HUES64 (cell line): Measurements from ENCODE around the gene ASIC4. TPM values are rescaled to one million over a fixed set of nuclear protein-coding genes. Genes with fewer than 3 reads are reported as not detected.
A peak's percentile ranks its signal among the peaks of the same experiment; 100 is the strongest.

ENCODE experiments used
- H3K27ac ChIP-seq: 2 replicates; pipeline ENCODE4 v1.7.0; 2013; ENCODE audit warnings: low read depth, low read length, inconsistent platforms
- H3K27me3 ChIP-seq: 2 replicates; pipeline ENCODE4 v1.6.1; 2013; ENCODE audit warnings: mild to moderate bottlenecking, low read length; ENCODE audit not compliant: insufficient read depth
- H3K36me3 ChIP-seq: 2 replicates; pipeline ENCODE4 v1.6.1; 2013; ENCODE audit warnings: mild to moderate bottlenecking, low read length; ENCODE audit not compliant: insufficient read depth
- H3K4me1 ChIP-seq: 2 replicates; pipeline ENCODE4 v1.6.1; 2013; ENCODE audit warnings: mild to moderate bottlenecking, low read length, moderate library complexity; ENCODE audit not compliant: insufficient read depth
- H3K4me3 ChIP-seq: 2 replicates; pipeline ENCODE4 v1.5.1; 2013; ENCODE audit warnings: mild to moderate bottlenecking, low read length, moderate library complexity
- H3K9ac ChIP-seq: 2 replicates; pipeline ENCODE4 v1.6.1; 2013; ENCODE audit warnings: mild to moderate bottlenecking, low read depth, low read length
- H3K9me3 ChIP-seq: 2 replicates; pipeline ENCODE4 v1.6.1; 2013; ENCODE audit warnings: low read depth, low read length; ENCODE audit not compliant: insufficient read depth
- WGBS: fragments of 150-250, 120-280 bp; methylation state at CpG from one replicate; pipeline ENCODE4 v1.1.7; 2013; ENCODE audit warnings: missing lambda C conversion rate; 5-methylcytosine and 5-hydroxymethylcytosine counted together
- polyA plus RNA-seq, 2 experiments: library from polyadenylated mRNA; stranded (reverse); fragments of 50-300 nt; gene quantifications; one replicate each; pipeline ENCODE4 v1.2.3, GENCODE V29; 2013

ASIC4 gene
- 0.10 TPM for polyA plus RNA-seq (2013, experiment 1 of 2)
- polyA plus RNA-seq (2013, experiment 2 of 2), result 0.51 TPM

- Histone ChIP-seq H3K4me1 (peaks cover 41% of the 10 kb centered on the region), H3K36me3 (no peaks in the 10 kb centered on the region), H3K27me3 (peaks cover 65% of the 10 kb centered on the region), H3K9ac (0 out of 2 replicates have a peak within 1 kb of the TSS, but pooled peaks have one; percentile 5), H3K4me3 (peak within 1 kb of the TSS; percentile 30; the same call in 1 of the 2 replicates), H3K9me3 (no peaks in the 10 kb centered on the region), H3K27ac (no peak within 1 kb of the TSS)
- WGBS, result 24% methylated on average over 31 of the region's 31 CpGs
Measured at GRCh38 chr2:219514196-219514761, at the start of gene ASIC4. ASIC4 (plus strand) TSS chr2:219514482; CDS start chr2:219514725, 243 bp downstream.

- WGBS, result 91% methylated on average over 47 of the region's 47 CpGs
- H3K4me3 ChIP-seq, result no peak overlapping the region
- H3K4me1 ChIP-seq, result peaks cover 7% of the 10 kb centered on the region; the same call in 1 of the 2 replicates
- no peaks in the 10 kb centered on the region for H3K27me3 ChIP-seq
- peaks cover 7% of the 10 kb centered on the region; the same call in 1 of the 2 replicates for H3K36me3 ChIP-seq
- no peaks in the 10 kb centered on the region for H3K9me3 ChIP-seq
- no peak overlapping the region for H3K9ac ChIP-seq
- no peak overlapping the region for H3K27ac ChIP-seq
Measured at GRCh38 chr2:219465659-219466561, 48.4 kb upstream of the ASIC4 start.

GRCh38 chr2:219466816-219467735 is 47.2 kb upstream of the ASIC4 start:
- H3K36me3 ChIP-seq, result peaks cover 7% of the 10 kb centered on the region; the same call in 1 of the 2 replicates
- no peaks in the 10 kb centered on the region for H3K9me3 ChIP-seq
- H3K9ac ChIP-seq, result no peak overlapping the region
- WGBS, result 90% methylated on average over 28 of the region's 28 CpGs
- no peak overlapping the region for H3K4me3 ChIP-seq
- no peaks in the 10 kb centered on the region for H3K4me1 ChIP-seq
- H3K27me3 ChIP-seq, result no peaks in the 10 kb centered on the region
- H3K27ac ChIP-seq, result no peak overlapping the region

- H3K4me1 ChIP-seq, result no peaks in the 10 kb centered on the region
- WGBS, result 96% methylated on average over 2 of the region's 2 CpGs
- no peak overlapping the region for H3K9ac ChIP-seq
- peaks cover 3% of the 10 kb centered on the region; the same call in 1 of the 2 replicates for H3K36me3 ChIP-seq
- H3K27ac ChIP-seq, result no peak overlapping the region
- H3K4me3 ChIP-seq, result no peak overlapping the region
- no peaks in the 10 kb centered on the region for H3K9me3 ChIP-seq
- no peaks in the 10 kb centered on the region for H3K27me3 ChIP-seq
Measured at GRCh38 chr2:219467736-219468075, 46.6 kb upstream of the ASIC4 start.

GRCh38 chr2:219468410-219469185 is 45.7 kb upstream of the ASIC4 start:
- Histone ChIP-seq H3K27me3 (no peaks in the 10 kb centered on the region), H3K36me3 (peaks cover 3% of the 10 kb centered on the region; the same call in 1 of the 2 replicates), H3K9me3 (no peaks in the 10 kb centered on the region), H3K4me1 (no peaks in the 10 kb centered on the region), H3K27ac (no peak overlapping the region), H3K9ac (no peak overlapping the region), H3K4me3 (no peak overlapping the region)
- WGBS, result 93% methylated on average over 23 of the region's 23 CpGs

GRCh38 chr2:219469186-219469724 is 45.0 kb upstream of the ASIC4 start:
- Histone ChIP-seq H3K9me3 (no peaks in the 10 kb centered on the region), H3K4me3 (no peak overlapping the region), H3K4me1 (no peaks in the 10 kb centered on the region), H3K27me3 (no peaks in the 10 kb centered on the region), H3K27ac (no peak overlapping the region), H3K9ac (no peak overlapping the region), H3K36me3 (peaks cover 3% of the 10 kb centered on the region; the same call in 1 of the 2 replicates)
- WGBS, result 94% methylated on average over 16 of the region's 16 CpGs

- Histone ChIP-seq H3K27ac (no peak overlapping the region), H3K27me3 (no peaks in the 10 kb centered on the region), H3K4me3 (no peak overlapping the region), H3K9me3 (no peaks in the 10 kb centered on the region), H3K36me3 (no peaks in the 10 kb centered on the region), H3K9ac (no peak overlapping the region), H3K4me1 (no peaks in the 10 kb centered on the region)
- 97% methylated on average over 4 of the region's 4 CpGs for WGBS
Measured at GRCh38 chr2:219470429-219470828, 43.9 kb upstream of the ASIC4 start.

GRCh38 chr2:219471476-219472371 is 42.6 kb upstream of the ASIC4 start:
- 90% methylated on average over 22 of the region's 22 CpGs for WGBS
- Histone ChIP-seq H3K36me3 (no peaks in the 10 kb centered on the region), H3K27ac (no peak overlapping the region), H3K27me3 (no peaks in the 10 kb centered on the region), H3K4me3 (no peak overlapping the region), H3K9ac (no peak overlapping the region), H3K4me1 (no peaks in the 10 kb centered on the region), H3K9me3 (no peaks in the 10 kb centered on the region)

GRCh38 chr2:219472629-219473187 is 41.6 kb upstream of the ASIC4 start:
- Histone ChIP-seq H3K36me3 (no peaks in the 10 kb centered on the region), H3K4me1 (no peaks in the 10 kb centered on the region), H3K27me3 (no peaks in the 10 kb centered on the region), H3K4me3 (no peak overlapping the region), H3K27ac (no peak overlapping the region), H3K9me3 (no peaks in the 10 kb centered on the region), H3K9ac (no peak overlapping the region)
- 92% methylated on average over 12 of the region's 12 CpGs for WGBS
